Vagina (tissue), 2 donors: ENCODE data around the gene SH3BGR.

Source experiments
- POLR2A ChIP-seq, 2 donors: fragments of 450-650 bp; IDR thresholded peaks; one replicate each; pipeline ENCODE4 v1.6.1; 2017; ENCODE audit warnings: antibody characterized with exemption in 2 of 2, mild to moderate bottlenecking in 2 of 2, moderate library complexity in 2 of 2
- POLR2AphosphoS5 ChIP-seq, 2 donors: sonication (generic); formaldehyde crosslinking; IDR thresholded peaks; one replicate each; pipeline ENCODE4 v1.9.0; 2017; ENCODE audit warnings: antibody characterized with exemption in 2 of 2, mild to moderate bottlenecking in 2 of 2, low read depth in 1 of 2; ENCODE audit not compliant: insufficient read depth in 1 of 2
- TF ChIP-seq, protein P1 (sequence below), 3 experiments: fragments of 450-650 bp in 2 of 3; fragments of 200-600 bp in 1 of 3; sonication (generic) in 1 of 3; IDR thresholded peaks; one replicate each; pipeline ENCODE4 v1.5.1; 2017 to 2019; ENCODE audit warnings: antibody characterized with exemption in 3 of 3, mild to moderate bottlenecking in 2 of 3, moderate library complexity in 2 of 3

DNA sequence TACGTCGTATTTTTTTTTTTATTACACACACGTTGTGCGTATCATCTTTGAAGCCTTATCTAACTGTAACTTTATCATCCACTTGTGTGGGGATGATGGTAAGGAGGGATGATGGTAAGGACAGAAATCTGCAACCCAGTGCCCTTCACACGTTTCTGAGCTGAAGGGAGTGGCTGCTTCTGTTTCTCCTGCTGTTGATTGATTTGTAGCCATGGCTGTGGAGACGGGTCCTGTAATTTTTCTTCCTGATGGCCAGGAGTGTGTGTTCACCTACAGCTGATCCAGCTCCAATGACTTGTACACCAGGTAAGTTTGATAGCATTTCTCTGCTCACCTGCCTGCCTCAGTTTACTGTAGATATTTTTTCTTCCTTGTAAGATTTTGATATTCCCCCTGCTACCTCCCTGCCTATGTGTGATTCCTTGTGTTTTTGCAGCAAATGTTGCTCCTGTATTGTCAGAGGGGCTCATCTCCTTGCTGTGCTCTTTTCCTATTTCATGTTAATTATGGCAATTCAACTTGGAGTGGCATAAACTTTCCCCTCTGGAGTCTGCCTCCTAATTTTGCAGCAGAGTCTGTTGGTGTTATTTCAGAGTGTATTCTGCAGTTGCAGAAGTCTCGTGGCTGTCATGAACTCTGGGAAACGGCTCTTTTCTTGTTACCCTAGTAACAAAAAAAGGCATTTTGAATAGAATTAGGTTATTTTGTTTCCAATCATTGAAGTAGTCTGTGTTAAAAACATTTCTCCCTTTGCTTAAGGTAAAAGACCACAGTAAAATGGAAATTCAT is 64.1 kb downstream of the SH3BGR start:
- TF ChIP-seq, protein P1, sequence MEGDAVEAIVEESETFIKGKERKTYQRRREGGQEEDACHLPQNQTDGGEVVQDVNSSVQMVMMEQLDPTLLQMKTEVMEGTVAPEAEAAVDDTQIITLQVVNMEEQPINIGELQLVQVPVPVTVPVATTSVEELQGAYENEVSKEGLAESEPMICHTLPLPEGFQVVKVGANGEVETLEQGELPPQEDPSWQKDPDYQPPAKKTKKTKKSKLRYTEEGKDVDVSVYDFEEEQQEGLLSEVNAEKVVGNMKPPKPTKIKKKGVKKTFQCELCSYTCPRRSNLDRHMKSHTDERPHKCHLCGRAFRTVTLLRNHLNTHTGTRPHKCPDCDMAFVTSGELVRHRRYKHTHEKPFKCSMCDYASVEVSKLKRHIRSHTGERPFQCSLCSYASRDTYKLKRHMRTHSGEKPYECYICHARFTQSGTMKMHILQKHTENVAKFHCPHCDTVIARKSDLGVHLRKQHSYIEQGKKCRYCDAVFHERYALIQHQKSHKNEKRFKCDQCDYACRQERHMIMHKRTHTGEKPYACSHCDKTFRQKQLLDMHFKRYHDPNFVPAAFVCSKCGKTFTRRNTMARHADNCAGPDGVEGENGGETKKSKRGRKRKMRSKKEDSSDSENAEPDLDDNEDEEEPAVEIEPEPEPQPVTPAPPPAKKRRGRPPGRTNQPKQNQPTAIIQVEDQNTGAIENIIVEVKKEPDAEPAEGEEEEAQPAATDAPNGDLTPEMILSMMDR (IDR thresholded peaks at IDR 0.05) = no peak
- no peak for TF ChIP-seq POLR2AphosphoS5 (IDR thresholded peaks at IDR 0.05; ENCODE audit: insufficient read depth in 1 of 2, low read depth in 1 of 2)
- no peak for TF ChIP-seq POLR2A (IDR thresholded peaks at IDR 0.05)
